ENCODE results near the gene CCDC172. TPM values are rescaled to one million over a fixed set of nuclear protein-coding genes. Genes with fewer than 3 reads are reported as not detected.
"Not testable (repeated sequence)": the region's sequence is repeated elsewhere in the genome, so short reads cannot be mapped to it uniquely, and the experiment has no call there.

Gene CCDC172
- total and polyA plus RNA-seq, 5 donors: not detected

DNA sequence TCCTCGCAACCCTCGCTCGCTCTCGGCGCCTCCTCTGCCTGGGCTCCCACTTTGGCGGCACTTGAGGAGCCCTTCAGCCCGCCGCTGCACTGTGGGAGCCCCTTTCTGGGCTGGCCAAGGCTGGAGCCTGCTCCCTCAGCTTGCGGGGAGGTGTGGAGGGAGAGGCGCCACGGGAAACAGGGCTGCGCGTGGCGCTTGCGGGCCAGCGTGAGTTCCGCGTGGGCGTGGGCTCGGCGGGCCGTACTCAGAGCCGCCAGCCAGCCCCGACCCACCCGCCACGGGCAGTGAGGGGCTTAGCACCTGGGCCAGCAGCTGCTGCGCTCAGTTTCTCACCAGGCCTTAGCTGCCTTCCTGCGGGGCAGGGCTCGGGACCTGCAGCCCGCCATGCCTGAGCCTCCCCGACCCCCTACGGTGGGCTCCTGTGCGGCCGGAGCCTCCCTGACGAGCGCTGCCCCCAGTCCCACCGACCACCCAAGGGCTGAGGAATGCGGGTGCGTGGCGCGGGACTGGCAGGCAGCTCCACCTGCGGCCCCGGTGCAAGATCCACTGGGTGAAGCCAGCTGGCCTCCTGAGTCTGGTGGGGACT is 69.1 kb downstream of the CCDC172 start:
- peak in 1 of 3 donors; percentile 40 for DNase-seq
- H3K9me3 ChIP-seq (ENCODE audit: control insufficient read depth, low read length); H3K27me3 ChIP-seq (ENCODE audit: control insufficient read depth, insufficient read depth); ATAC-seq; H3K27ac ChIP-seq (ENCODE audit: low read length); H3K4me1 ChIP-seq (ENCODE audit: control insufficient read depth, insufficient read depth, low read length); H3K4me3 ChIP-seq (ENCODE audit: low read length); intact Hi-C loops (cut with DNase I): not testable (repeated sequence)
- 96% methylated on average over 43 of the region's 43 CpGs for WGBS

DNA sequence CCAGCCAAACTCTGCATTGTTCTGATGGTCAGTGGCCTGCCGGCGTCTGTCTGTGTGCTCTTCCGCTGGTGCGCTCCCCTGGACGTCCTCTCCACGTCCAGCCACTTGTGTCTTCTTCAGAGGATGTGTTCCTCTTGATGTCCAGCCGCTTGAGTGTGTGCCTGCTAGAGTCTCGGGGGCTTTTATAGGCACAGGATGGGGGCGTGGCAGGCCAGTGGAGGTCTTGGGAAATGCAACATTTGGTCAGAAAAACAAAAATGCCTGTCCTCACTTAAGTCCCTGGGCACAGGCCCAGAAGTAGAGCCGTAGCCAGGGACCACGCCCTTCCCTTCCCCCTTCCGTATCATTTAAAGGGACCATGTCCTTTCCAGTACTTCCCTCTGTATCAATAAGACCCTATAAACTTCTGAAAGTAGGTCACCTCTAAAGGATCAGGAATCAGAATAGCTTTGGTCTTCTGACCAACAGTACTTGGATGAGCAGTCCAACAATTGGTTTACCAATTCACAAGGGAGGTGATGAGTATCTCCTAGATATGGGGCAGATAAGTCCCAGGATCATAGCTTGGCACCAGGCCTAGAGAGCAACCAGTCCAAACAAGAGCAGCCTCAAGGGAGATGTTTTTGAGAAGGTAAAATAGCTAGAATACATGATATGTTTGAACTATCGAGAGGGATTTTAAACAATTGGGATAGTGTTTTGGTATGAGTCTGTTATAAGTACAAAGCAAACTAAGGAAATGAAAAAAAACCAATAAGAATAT is 71.2 kb downstream of the CCDC172 start:
- ATAC-seq: no peak
- DNase-seq: peak in 1 of 3 donors; percentile 21
- H3K4me1 ChIP-seq (ENCODE audit: control insufficient read depth, insufficient read depth, low read length): no peaks in the 10 kb centered on the region
- intact Hi-C loops (cut with DNase I): no loop called here
- H3K27me3 ChIP-seq (ENCODE audit: control insufficient read depth, insufficient read depth): no peaks in the 10 kb centered on the region
- 72% methylated on average over 13 of the region's 13 CpGs for WGBS
- no peak overlapping the region for H3K27ac ChIP-seq (ENCODE audit: low read length)
- H3K4me3 ChIP-seq (ENCODE audit: low read length): no peak overlapping the region
- H3K9me3 ChIP-seq (ENCODE audit: control insufficient read depth, low read length): no peaks in the 10 kb centered on the region

DNA sequence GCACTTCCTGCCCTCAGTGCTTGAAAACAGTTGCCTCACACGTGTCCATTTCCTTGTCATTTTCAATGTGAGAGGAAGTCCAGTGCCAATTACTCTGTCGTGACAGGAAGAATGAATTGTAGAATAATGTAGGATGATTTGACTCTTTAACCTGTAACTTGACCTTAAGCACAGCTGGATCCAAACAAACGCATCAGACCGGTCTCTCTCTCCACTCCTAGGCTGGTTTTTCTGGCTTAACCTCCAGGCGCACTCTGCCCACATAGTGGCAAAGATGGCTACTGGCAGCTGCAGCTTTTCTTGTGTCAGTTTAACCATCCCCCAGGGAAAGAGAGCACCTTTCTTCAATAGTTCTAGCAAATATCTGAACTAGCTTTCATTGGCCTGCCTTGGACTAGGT is 74.0 kb downstream of the CCDC172 start:
- no peak overlapping the region for H3K27ac ChIP-seq (ENCODE audit: low read length)
- intact Hi-C loops (cut with DNase I): no loop called here
- 56% methylated on average over 5 of the region's 5 CpGs for WGBS
- DNase-seq (no peak), ATAC-seq (no peak)
- H3K4me3 ChIP-seq (ENCODE audit: low read length): no peak overlapping the region
- no peaks in the 10 kb centered on the region for H3K4me1 ChIP-seq (ENCODE audit: control insufficient read depth, insufficient read depth, low read length)
- no peaks in the 10 kb centered on the region for H3K27me3 ChIP-seq (ENCODE audit: control insufficient read depth, insufficient read depth)
- H3K9me3 ChIP-seq (ENCODE audit: control insufficient read depth, low read length): no peaks in the 10 kb centered on the region

DNA sequence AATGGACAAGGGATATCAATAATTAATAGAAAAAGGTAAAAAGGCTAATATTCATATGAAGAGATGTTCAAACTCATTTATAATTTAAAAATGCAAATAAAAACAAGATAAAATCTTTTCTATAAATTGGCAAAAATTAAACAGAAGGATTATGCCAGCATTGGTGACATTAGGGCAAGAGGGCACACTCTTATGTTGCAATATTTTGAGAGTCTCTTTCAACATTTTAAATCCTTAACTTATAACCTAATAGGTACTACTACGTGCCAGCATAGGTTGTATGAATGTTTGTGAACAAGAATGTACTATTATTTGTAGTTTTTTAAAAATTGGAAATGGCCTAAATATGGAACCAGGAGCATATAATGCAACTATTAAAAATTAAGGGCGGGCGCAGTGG is 78.6 kb downstream of the CCDC172 start:
- H3K4me3 ChIP-seq (ENCODE audit: low read length): no peak overlapping the region
- H3K4me1 ChIP-seq (ENCODE audit: control insufficient read depth, insufficient read depth, low read length): no peaks in the 10 kb centered on the region
- intact Hi-C loops (cut with DNase I): no loop called here
- no peaks in the 10 kb centered on the region for H3K27me3 ChIP-seq (ENCODE audit: control insufficient read depth, insufficient read depth)
- WGBS: 92% methylated on average over 3 of the region's 3 CpGs
- H3K27ac ChIP-seq (ENCODE audit: low read length): no peak overlapping the region
- ATAC-seq: no peak
- H3K9me3 ChIP-seq (ENCODE audit: control insufficient read depth, low read length): no peaks in the 10 kb centered on the region
- no peak for DNase-seq

DNA sequence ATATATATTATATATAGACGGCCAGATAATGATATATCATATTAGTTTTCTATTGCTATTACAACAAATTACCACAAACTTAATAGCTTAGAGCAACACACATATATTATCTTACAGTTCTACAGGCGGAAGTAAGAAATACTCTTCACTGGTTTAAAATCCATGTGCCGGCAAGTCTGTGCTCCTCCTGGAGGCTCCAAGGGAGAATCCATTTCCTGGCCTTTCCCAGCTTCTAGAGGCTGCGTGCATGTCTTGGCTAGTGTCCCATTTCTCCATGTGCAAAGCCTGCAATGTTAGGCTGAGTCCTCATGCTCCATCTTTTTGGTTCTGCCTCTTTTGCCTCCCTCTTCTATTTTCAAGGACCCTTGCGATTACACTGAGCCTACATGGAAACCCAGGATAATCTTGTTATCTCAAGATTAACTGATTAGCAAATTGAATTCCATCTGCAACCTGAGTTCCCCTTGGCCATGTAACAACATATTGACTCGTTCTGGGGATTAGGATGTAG is 79.5 kb downstream of the CCDC172 start:
- Histone ChIP-seq H3K4me3 (ENCODE audit: low read length) (no peak overlapping the region), H3K27ac (ENCODE audit: low read length) (no peak overlapping the region), H3K27me3 (ENCODE audit: control insufficient read depth, insufficient read depth) (no peaks in the 10 kb centered on the region), H3K4me1 (ENCODE audit: control insufficient read depth, insufficient read depth, low read length) (no peaks in the 10 kb centered on the region), H3K9me3 (ENCODE audit: control insufficient read depth, low read length) (no peaks in the 10 kb centered on the region)
- ATAC-seq (no peak), DNase-seq (no peak)
- WGBS: 66% methylated on average over 6 of the region's 6 CpGs
- intact Hi-C loops (cut with DNase I): no loop called here

DNA sequence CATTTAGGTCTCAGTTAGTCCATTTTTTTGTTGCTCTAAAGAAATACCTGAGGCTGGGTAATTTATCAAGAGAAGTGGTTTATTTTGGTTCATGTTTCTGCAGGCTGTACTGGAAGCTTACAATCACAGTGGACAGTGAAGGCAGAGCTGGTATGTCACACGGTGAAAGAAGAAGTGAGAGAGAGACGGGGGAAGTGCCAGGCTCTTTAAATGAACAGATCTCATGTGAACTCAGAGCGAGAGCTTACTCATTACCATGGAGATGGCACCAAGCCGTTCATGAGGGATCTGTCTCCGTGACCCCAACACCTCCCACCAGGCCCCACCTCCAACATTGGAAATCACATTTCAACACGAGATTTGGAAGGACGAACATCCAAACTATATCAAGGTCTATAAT is 84.5 kb downstream of the CCDC172 start:
- 28% methylated on average over 7 of the region's 7 CpGs for WGBS

DNA sequence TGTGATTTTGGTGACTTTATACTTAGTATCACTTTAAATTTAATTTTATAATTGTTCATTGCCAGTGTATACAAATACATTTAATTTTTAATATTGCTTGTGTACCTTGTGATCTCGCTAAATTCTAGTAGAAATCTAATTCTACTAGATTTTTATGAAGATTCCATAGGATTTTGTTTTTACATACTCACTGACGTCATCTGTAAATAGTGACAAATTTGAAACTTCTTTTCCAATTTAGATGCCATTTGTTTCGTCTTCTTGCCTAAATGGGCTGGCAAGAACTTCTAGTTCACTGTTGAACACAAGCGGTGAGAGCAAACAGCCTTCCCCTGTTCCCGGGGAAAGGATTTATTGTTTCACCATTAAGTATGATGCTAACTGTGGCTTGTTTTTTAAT is 86.1 kb downstream of the CCDC172 start:
- Histone ChIP-seq H3K27ac (ENCODE audit: low read length) (no peak overlapping the region), H3K4me3 (ENCODE audit: low read length) (no peak overlapping the region), H3K9me3 (ENCODE audit: control insufficient read depth, low read length) (no peaks in the 10 kb centered on the region), H3K27me3 (ENCODE audit: control insufficient read depth, insufficient read depth) (no peaks in the 10 kb centered on the region), H3K4me1 (ENCODE audit: control insufficient read depth, insufficient read depth, low read length) (no peaks in the 10 kb centered on the region)
- WGBS: 79% methylated on average over 5 of the region's 5 CpGs
- DNase-seq (no peak), ATAC-seq (no peak)
- intact Hi-C loops (cut with DNase I): no loop called here

More for the DNA sequence above, 84.5 kb downstream of the CCDC172 start:
- no peak overlapping the region for H3K27ac ChIP-seq (ENCODE audit: low read length)
- H3K9me3 ChIP-seq (ENCODE audit: control insufficient read depth, low read length): no peaks in the 10 kb centered on the region
- no peaks in the 10 kb centered on the region for H3K4me1 ChIP-seq (ENCODE audit: control insufficient read depth, insufficient read depth, low read length)
- H3K4me3 ChIP-seq (ENCODE audit: low read length): no peak overlapping the region
- no peak for DNase-seq
- H3K27me3 ChIP-seq (ENCODE audit: control insufficient read depth, insufficient read depth): no peaks in the 10 kb centered on the region
- intact Hi-C loops (cut with DNase I): no loop called here
- no peak for ATAC-seq

DNA sequence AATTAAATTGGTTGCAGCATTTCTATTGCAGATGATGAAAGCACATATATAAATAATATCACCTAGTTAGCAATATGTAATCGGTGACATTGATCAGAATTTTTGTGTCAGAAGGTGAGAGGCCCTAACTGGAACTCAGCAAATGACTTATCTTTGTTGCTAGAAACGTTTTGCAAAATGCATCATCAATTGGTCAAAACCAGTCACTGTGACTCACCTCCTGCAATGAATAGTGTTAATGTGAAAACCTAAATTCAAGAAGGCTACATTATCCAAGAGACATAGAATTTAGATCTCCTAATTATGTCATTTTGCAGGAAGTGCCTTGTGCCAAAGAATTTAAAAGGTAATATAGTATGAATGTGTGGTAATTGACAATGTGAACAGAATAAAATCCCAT is 93.6 kb downstream of the CCDC172 start:
- ATAC-seq (no peak), DNase-seq (no peak)
- no peak overlapping the region for H3K4me3 ChIP-seq (ENCODE audit: low read length)
- H3K9me3 ChIP-seq (ENCODE audit: control insufficient read depth, low read length): no peaks in the 10 kb centered on the region
- 53% methylated on average over 2 of the region's 2 CpGs for WGBS
- intact Hi-C loops (cut with DNase I): no loop called here
- no peaks in the 10 kb centered on the region for H3K4me1 ChIP-seq (ENCODE audit: control insufficient read depth, insufficient read depth, low read length)
- H3K27me3 ChIP-seq (ENCODE audit: control insufficient read depth, insufficient read depth): no peaks in the 10 kb centered on the region
- no peak overlapping the region for H3K27ac ChIP-seq (ENCODE audit: low read length)

DNA sequence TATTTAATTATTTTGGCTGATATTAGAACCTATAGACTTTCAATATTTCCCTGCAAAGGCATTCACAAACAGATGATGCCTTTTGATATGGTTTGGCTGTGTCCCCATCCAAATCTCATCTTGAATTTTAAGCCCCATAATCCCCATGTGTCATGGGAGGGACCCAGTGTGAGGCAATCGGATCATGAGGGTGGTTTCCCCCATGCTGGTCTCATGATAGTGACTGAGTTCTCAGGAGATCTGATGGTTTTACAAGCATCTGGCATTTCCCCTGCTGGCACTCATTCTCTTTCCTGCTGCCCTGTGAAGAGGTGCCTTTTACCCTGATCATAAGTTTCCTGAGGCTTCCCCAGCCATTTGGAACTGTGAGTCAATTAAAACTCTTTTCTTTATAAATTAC is 94.1 kb downstream of the CCDC172 start:
- DNase-seq (no peak), ATAC-seq (no peak)
- WGBS: 71% methylated on average over 1 of the region's 1 CpG
- H3K27me3 ChIP-seq (ENCODE audit: control insufficient read depth, insufficient read depth): no peaks in the 10 kb centered on the region
- no peak overlapping the region for H3K4me3 ChIP-seq (ENCODE audit: low read length)
- H3K9me3 ChIP-seq (ENCODE audit: control insufficient read depth, low read length): no peaks in the 10 kb centered on the region
- intact Hi-C loops (cut with DNase I): no loop called here
- H3K4me1 ChIP-seq (ENCODE audit: control insufficient read depth, insufficient read depth, low read length): no peaks in the 10 kb centered on the region
- no peak overlapping the region for H3K27ac ChIP-seq (ENCODE audit: low read length)

DNA sequence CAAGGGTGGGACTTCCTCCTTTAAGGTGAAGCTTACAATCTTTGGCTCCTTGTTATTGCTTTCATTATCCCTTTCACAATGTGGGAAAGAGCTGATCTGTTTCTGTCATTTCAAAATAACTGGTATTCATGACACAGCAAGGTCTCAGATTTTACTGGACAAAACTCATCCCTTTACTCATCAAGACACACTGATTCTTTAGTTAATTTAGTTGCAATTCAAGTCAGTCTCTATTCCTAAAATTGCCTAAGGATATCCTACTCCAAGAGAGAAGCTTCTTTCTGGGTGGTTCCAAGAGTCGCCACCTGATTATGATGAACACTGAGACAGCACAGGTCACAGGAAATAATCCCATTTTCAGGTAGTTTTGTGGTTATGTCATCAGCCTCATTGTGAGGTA is 97.6 kb downstream of the CCDC172 start:
- H3K27ac ChIP-seq (ENCODE audit: low read length): no peak overlapping the region
- ATAC-seq (no peak), DNase-seq (no peak)
- intact Hi-C loops (cut with DNase I): no loop called here
- H3K4me3 ChIP-seq (ENCODE audit: low read length): no peak overlapping the region
- no peaks in the 10 kb centered on the region for H3K4me1 ChIP-seq (ENCODE audit: control insufficient read depth, insufficient read depth, low read length)
- no peaks in the 10 kb centered on the region for H3K27me3 ChIP-seq (ENCODE audit: control insufficient read depth, insufficient read depth)
- WGBS: 93% methylated on average over 1 of the region's 1 CpG
- no peaks in the 10 kb centered on the region for H3K9me3 ChIP-seq (ENCODE audit: control insufficient read depth, low read length)

DNA sequence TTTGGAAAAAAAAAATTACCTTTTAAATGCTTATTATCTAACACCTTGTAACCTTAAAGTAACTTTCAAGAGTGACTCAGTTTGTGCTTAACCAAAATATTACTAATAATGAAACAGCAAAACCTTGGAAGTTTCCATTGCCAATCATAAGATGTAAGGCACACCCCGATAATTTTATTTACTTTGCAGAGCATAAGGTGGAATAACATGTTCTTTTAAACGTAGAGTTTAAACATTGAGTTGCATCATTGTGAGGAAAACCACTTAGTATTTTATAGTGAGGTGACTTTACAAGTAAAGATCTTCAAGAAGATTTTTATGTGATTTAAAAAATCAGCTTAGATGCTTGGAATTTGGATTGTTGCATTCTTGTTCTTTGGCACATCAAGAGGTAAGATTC is 103.4 kb downstream of the CCDC172 start, which contains the start of gene PNLIPRP3:
PNLIPRP3 (plus strand) TSS at position 177 of the 400 bp plus-strand sequence; CDS start at position 343, 166 bp downstream.
- Histone ChIP-seq H3K27ac (ENCODE audit: low read length) (no peak within 1 kb of the TSS), H3K4me1 (ENCODE audit: control insufficient read depth, insufficient read depth, low read length) (no peaks in the 10 kb centered on the region), H3K27me3 (ENCODE audit: control insufficient read depth, insufficient read depth) (no peaks in the 10 kb centered on the region), H3K9me3 (ENCODE audit: control insufficient read depth, low read length) (no peaks in the 10 kb centered on the region), H3K4me3 (ENCODE audit: low read length) (no peak within 1 kb of the TSS)
- ATAC-seq (no peak), DNase-seq (no peak)
- intact Hi-C loops (cut with DNase I): no loop called here
- 80% methylated on average over 2 of the region's 2 CpGs for WGBS

Data from right cardiac atrium (tissue), 5 donors.